ENCODE results near the gene CCDC197. TPM values are rescaled to one million over a fixed set of nuclear protein-coding genes. Genes with fewer than 3 reads are reported as not detected.

The CCDC197 gene
- total RNA-seq, 4 donors from 2014 or later = not detected

DNA sequence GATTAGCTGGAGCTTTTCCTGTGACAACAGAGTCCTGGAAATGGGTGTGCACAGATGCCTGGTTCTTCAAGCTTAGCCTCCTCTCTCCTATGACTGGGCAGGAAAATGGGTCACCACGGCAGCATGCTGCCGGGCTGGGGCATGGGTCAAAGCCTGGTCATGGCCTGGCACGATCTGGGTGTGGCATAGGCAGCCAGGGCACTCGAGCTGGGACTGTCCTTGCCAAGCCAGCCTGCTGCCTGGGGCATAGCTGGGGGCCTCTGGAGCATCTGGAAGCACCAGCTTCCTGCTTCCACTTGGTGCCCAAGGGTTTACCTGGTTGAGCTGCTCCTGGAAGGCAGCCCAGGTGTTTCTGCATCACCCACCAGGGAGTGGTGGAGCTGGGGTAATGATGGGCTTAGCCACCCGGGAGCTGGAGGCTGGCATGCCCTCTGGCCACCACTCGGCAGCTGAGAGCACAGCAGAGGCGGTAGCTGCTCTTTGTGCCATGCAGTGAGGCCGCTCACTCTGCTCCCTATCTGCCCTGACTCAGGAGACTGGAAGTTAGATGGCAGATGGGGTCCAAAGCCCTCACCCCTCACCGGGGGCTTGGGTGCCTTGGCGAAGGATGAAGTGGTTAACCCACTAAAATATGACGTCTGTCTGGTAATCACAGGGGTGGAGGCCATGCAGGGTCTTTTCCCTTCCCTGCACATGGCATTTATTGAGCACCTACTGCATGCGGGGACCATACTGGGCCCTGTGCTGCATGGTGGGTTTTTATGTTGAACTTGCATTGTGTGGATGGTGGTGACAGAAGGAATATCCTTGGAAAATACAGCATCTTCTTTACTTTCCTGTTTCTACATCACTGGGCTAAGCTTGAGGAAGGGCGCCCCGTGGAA, 30.7 kb downstream of the CCDC197 start:
- Histone ChIP-seq H3K4me3 (no peak overlapping the region), H3K4me1 (peaks cover 4 to 18% (median 14%) of the 10 kb centered on the region in 4 donors), H3K27ac (replicated peaks in 1 of 4) (no peak overlapping the region), H3K9me3 (no peaks in the 10 kb centered on the region), H3K27me3 (no peaks in the 10 kb centered on the region), H3K36me3 (no peaks in the 10 kb centered on the region)
- DNase-seq (ENCODE audit: extremely low spot score) = no peak
- TF ChIP-seq CTCF (IDR thresholded peaks at IDR 0.05) (no peak), POLR2AphosphoS5 (IDR thresholded peaks at IDR 0.05) (no peak), EP300 (IDR thresholded peaks at IDR 0.05) (no peak), POLR2A (IDR thresholded peaks at IDR 0.05; ENCODE audit: low read depth) (no peak)
- WGBS = 78% methylated on average over 4 of the region's 14 CpGs
- intact Hi-C loops (cut with DNase I) = loop anchor here (10.0 kb wide), 1 partner anchor 373 kb away; no protein-coding TSS in a partner anchor

DNA sequence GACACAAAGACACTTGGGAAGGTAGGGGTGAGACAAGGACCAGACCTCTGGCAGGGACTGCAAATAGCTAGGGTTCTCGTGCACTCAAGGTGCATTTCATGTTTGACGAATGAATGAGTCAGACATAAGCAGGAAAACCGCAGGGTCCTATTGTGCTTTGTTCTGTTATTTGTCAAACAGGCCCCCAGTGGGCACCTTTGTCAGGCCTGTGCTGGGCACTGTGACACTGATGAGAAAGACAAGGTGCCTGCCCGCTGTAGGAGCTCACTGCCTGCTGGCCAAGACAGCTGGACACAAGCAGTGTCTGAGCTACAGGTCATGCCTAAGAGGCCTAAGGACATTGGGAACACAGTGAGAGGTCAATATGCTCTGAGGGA, 31.3 kb downstream of the CCDC197 start:
- TF ChIP-seq POLR2AphosphoS5 (IDR thresholded peaks at IDR 0.05) = no peak
- no peak for TF ChIP-seq POLR2A (IDR thresholded peaks at IDR 0.05; ENCODE audit: low read depth)
- TF ChIP-seq CTCF (IDR thresholded peaks at IDR 0.05) = no peak
- no peak for TF ChIP-seq EP300 (IDR thresholded peaks at IDR 0.05)
- no peak overlapping the region for H3K27ac ChIP-seq (replicated peaks in 1 of 4)
- H3K9me3 ChIP-seq = no peaks in the 10 kb centered on the region
- no peak for DNase-seq (ENCODE audit: extremely low spot score)
- intact Hi-C loops (cut with DNase I) = loop anchor here (10.0 kb wide), 1 partner anchor 374 kb away; no protein-coding TSS in a partner anchor
- no peaks in the 10 kb centered on the region for H3K36me3 ChIP-seq
- H3K4me3 ChIP-seq = no peak overlapping the region
- H3K27me3 ChIP-seq = no peaks in the 10 kb centered on the region
- 61% methylated on average over 4 of the region's 4 CpGs for WGBS
- H3K4me1 ChIP-seq = peaks cover 4 to 18% (median 14%) of the 10 kb centered on the region in 4 donors

GRCh38 chr14:94029265-94029664, 32.2 kb downstream of the CCDC197 start:
- Histone ChIP-seq H3K27ac (replicated peaks in 1 of 4) (no peak overlapping the region), H3K9me3 (no peaks in the 10 kb centered on the region), H3K27me3 (no peaks in the 10 kb centered on the region), H3K36me3 (no peaks in the 10 kb centered on the region), H3K4me3 (no peak overlapping the region), H3K4me1 (peaks cover 4 to 18% (median 14%) of the 10 kb centered on the region in 4 donors)
- WGBS = 62% methylated on average over 4 of the region's 4 CpGs
- no peak for TF ChIP-seq POLR2AphosphoS5 (IDR thresholded peaks at IDR 0.05)
- no peak for TF ChIP-seq EP300 (IDR thresholded peaks at IDR 0.05)
- TF ChIP-seq CTCF (IDR thresholded peaks at IDR 0.05) = no peak
- no peak for TF ChIP-seq POLR2A (IDR thresholded peaks at IDR 0.05; ENCODE audit: low read depth)
- intact Hi-C loops (cut with DNase I) = loop anchor here (10.0 kb wide), 1 partner anchor 374 kb away; no protein-coding TSS in a partner anchor
- no peak for DNase-seq (ENCODE audit: extremely low spot score)

GRCh38 chr14:94029671-94030203, 32.6 kb downstream of the CCDC197 start:
- DNase-seq (ENCODE audit: extremely low spot score) = no peak
- H3K27ac ChIP-seq (replicated peaks in 1 of 4) = no peak overlapping the region
- H3K36me3 ChIP-seq = no peaks in the 10 kb centered on the region
- no peak for TF ChIP-seq POLR2AphosphoS5 (IDR thresholded peaks at IDR 0.05)
- TF ChIP-seq EP300 (IDR thresholded peaks at IDR 0.05) = no peak
- TF ChIP-seq CTCF (IDR thresholded peaks at IDR 0.05) = no peak
- TF ChIP-seq POLR2A (IDR thresholded peaks at IDR 0.05; ENCODE audit: low read depth) = no peak
- peaks cover 4 to 18% (median 14%) of the 10 kb centered on the region in 4 donors for H3K4me1 ChIP-seq
- 85% methylated on average over 7 of the region's 7 CpGs for WGBS
- H3K9me3 ChIP-seq = no peaks in the 10 kb centered on the region
- no peak overlapping the region for H3K4me3 ChIP-seq
- no peaks in the 10 kb centered on the region for H3K27me3 ChIP-seq
- intact Hi-C loops (cut with DNase I) = loop anchor here (10.0 kb wide), 1 partner anchor 375 kb away; no protein-coding TSS in a partner anchor

Measured in esophagus muscularis mucosa (tissue), 4 donors.